ENCODE data around the gene TRIM40.
"Not testable (repeated sequence)": the region's sequence is repeated elsewhere in the genome, so short reads cannot be mapped to it uniquely, and the experiment has no call there.

Gene TRIM40

GRCh38 chr6:30160008-30160784 is 24.3 kb downstream of the TRIM40 start:
- Histone ChIP-seq H3K4me1 (ENCODE audit: insufficient read depth, low read length) (no peaks in the 10 kb centered on the region), H3K27ac (ENCODE audit: low read depth, low read length) (no peak overlapping the region), H3K9me3 (ENCODE audit: insufficient read depth, low read depth, low read length) (no peaks in the 10 kb centered on the region), H3K27me3 (ENCODE audit: insufficient read depth, low read length) (peaks cover 13% of the 10 kb centered on the region), H3K4me3 (ENCODE audit: low read length) (no peak overlapping the region), H3K36me3 (ENCODE audit: insufficient read depth, low read length) (no peaks in the 10 kb centered on the region), H3K9ac (ENCODE audit: low read depth, low read length) (no peak overlapping the region)
- 91% methylated on average over 17 of the region's 17 CpGs for WGBS

- H3K9me3 ChIP-seq (ENCODE audit: insufficient read depth, low read depth, low read length), result no peaks in the 10 kb centered on the region
- H3K27ac ChIP-seq (ENCODE audit: low read depth, low read length), result no peak within 1 kb of the TSS
- H3K9ac ChIP-seq (ENCODE audit: low read depth, low read length), result no peak within 1 kb of the TSS
- no peak within 1 kb of the TSS for H3K4me3 ChIP-seq (ENCODE audit: low read length)
- no peaks in the 10 kb centered on the region for H3K36me3 ChIP-seq (ENCODE audit: insufficient read depth, low read length)
- WGBS, result 71% methylated on average over 3 of the region's 4 CpGs
- H3K27me3 ChIP-seq (ENCODE audit: insufficient read depth, low read length), result peaks cover 13% of the 10 kb centered on the region
- no peaks in the 10 kb centered on the region for H3K4me1 ChIP-seq (ENCODE audit: insufficient read depth, low read length)
Measured at GRCh38 chr6:30160785-30161531, 25.0 kb downstream of the TRIM40 start, which contains the start of gene TRIM10. TSS of gene TRIM10 (minus strand) at chr6:30161211. CDS start at chr6:30160858, 353 bp downstream.

- Histone ChIP-seq H3K4me1 (ENCODE audit: insufficient read depth, low read length) (no peaks in the 10 kb centered on the region), H3K36me3 (ENCODE audit: insufficient read depth, low read length) (no peaks in the 10 kb centered on the region), H3K4me3 (ENCODE audit: low read length) (no peak overlapping the region), H3K27ac (ENCODE audit: low read depth, low read length) (no peak overlapping the region), H3K9ac (ENCODE audit: low read depth, low read length) (no peak overlapping the region), H3K27me3 (ENCODE audit: insufficient read depth, low read length) (peaks cover 20% of the 10 kb centered on the region), H3K9me3 (ENCODE audit: insufficient read depth, low read depth, low read length) (no peaks in the 10 kb centered on the region)
- WGBS, result 91% methylated on average over 10 of the region's 12 CpGs
Measured at GRCh38 chr6:30162265-30163089, 26.5 kb downstream of the TRIM40 start.

GRCh38 chr6:30163090-30163917 is 27.4 kb downstream of the TRIM40 start, which contains the start of gene TRIM15:
TSS of gene TRIM15 (plus strand) at chr6:30163546. CDS start at chr6:30163685, 139 bp downstream.
- WGBS, result 88% methylated on average over 31 of the region's 31 CpGs
- Histone ChIP-seq H3K27me3 (ENCODE audit: insufficient read depth, low read length) (peaks cover 25% of the 10 kb centered on the region), H3K9me3 (ENCODE audit: insufficient read depth, low read depth, low read length) (no peaks in the 10 kb centered on the region), H3K27ac (ENCODE audit: low read depth, low read length) (no peak within 1 kb of the TSS), H3K4me3 (ENCODE audit: low read length) (no peak within 1 kb of the TSS), H3K36me3 (ENCODE audit: insufficient read depth, low read length) (no peaks in the 10 kb centered on the region), H3K4me1 (ENCODE audit: insufficient read depth, low read length) (no peaks in the 10 kb centered on the region), H3K9ac (ENCODE audit: low read depth, low read length) (no peak within 1 kb of the TSS)

- WGBS, result 93% methylated on average over 16 of the region's 16 CpGs
- Histone ChIP-seq H3K9ac (ENCODE audit: low read depth, low read length) (no peak overlapping the region), H3K36me3 (ENCODE audit: insufficient read depth, low read length) (no peaks in the 10 kb centered on the region), H3K4me1 (ENCODE audit: insufficient read depth, low read length) (no peaks in the 10 kb centered on the region), H3K27me3 (ENCODE audit: insufficient read depth, low read length) (peaks cover 23% of the 10 kb centered on the region), H3K4me3 (ENCODE audit: low read length) (no peak overlapping the region), H3K27ac (ENCODE audit: low read depth, low read length) (no peak overlapping the region), H3K9me3 (ENCODE audit: insufficient read depth, low read depth, low read length) (no peaks in the 10 kb centered on the region)
Measured at GRCh38 chr6:30163918-30164654, 28.1 kb downstream of the TRIM40 start.

GRCh38 chr6:30164714-30165113 is 28.8 kb downstream of the TRIM40 start:
- 0 out of 2 replicates have a peak, but pooled peaks cover 2% of the 10 kb centered on the region for H3K4me1 ChIP-seq (ENCODE audit: insufficient read depth, low read length)
- no peak overlapping the region for H3K4me3 ChIP-seq (ENCODE audit: low read length)
- H3K27me3 ChIP-seq (ENCODE audit: insufficient read depth, low read length), result peaks cover 20% of the 10 kb centered on the region
- no peak overlapping the region for H3K9ac ChIP-seq (ENCODE audit: low read depth, low read length)
- H3K36me3 ChIP-seq (ENCODE audit: insufficient read depth, low read length), result no peaks in the 10 kb centered on the region
- WGBS, result 87% methylated on average over 4 of the region's 4 CpGs
- H3K9me3 ChIP-seq (ENCODE audit: insufficient read depth, low read depth, low read length), result no peaks in the 10 kb centered on the region
- no peak overlapping the region for H3K27ac ChIP-seq (ENCODE audit: low read depth, low read length)

- 100% methylated on average over 1 of the region's 1 CpG for WGBS
- H3K36me3 ChIP-seq (ENCODE audit: insufficient read depth, low read length); H3K27ac ChIP-seq (ENCODE audit: low read depth, low read length); H3K4me1 ChIP-seq (ENCODE audit: insufficient read depth, low read length); H3K9ac ChIP-seq (ENCODE audit: low read depth, low read length); H3K9me3 ChIP-seq (ENCODE audit: insufficient read depth, low read depth, low read length); H3K4me3 ChIP-seq (ENCODE audit: low read length): not testable (repeated sequence)
- peaks cover 21% of the 10 kb centered on the region for H3K27me3 ChIP-seq (ENCODE audit: insufficient read depth, low read length)
Measured at GRCh38 chr6:30165238-30165637, 29.3 kb downstream of the TRIM40 start.

GRCh38 chr6:30167101-30167500 is 31.2 kb downstream of the TRIM40 start:
- H3K9me3 ChIP-seq (ENCODE audit: insufficient read depth, low read depth, low read length), result no peaks in the 10 kb centered on the region
- H3K27me3 ChIP-seq (ENCODE audit: insufficient read depth, low read length), result peaks cover 40% of the 10 kb centered on the region
- H3K9ac ChIP-seq (ENCODE audit: low read depth, low read length), result no peak overlapping the region
- 84% methylated on average over 6 of the region's 6 CpGs for WGBS
- no peak overlapping the region for H3K4me3 ChIP-seq (ENCODE audit: low read length)
- no peak overlapping the region for H3K27ac ChIP-seq (ENCODE audit: low read depth, low read length)
- no peaks in the 10 kb centered on the region for H3K36me3 ChIP-seq (ENCODE audit: insufficient read depth, low read length)
- 0 out of 2 replicates have a peak, but pooled peaks cover 3% of the 10 kb centered on the region for H3K4me1 ChIP-seq (ENCODE audit: insufficient read depth, low read length)

- H3K27ac ChIP-seq (ENCODE audit: low read depth, low read length), result no peak overlapping the region
- peaks cover 3% of the 10 kb centered on the region; the same call in 1 of the 2 replicates for H3K4me1 ChIP-seq (ENCODE audit: insufficient read depth, low read length)
- H3K36me3 ChIP-seq (ENCODE audit: insufficient read depth, low read length), result no peaks in the 10 kb centered on the region
- H3K9ac ChIP-seq (ENCODE audit: low read depth, low read length), result no peak overlapping the region
- H3K27me3 ChIP-seq (ENCODE audit: insufficient read depth, low read length), result peaks cover 54% of the 10 kb centered on the region
- 80% methylated on average over 1 of the region's 1 CpG for WGBS
- no peaks in the 10 kb centered on the region for H3K9me3 ChIP-seq (ENCODE audit: insufficient read depth, low read depth, low read length)
- no peak overlapping the region for H3K4me3 ChIP-seq (ENCODE audit: low read length)
Measured at GRCh38 chr6:30168741-30169140, 32.8 kb downstream of the TRIM40 start.

Measured in HUES64 (cell line).